ENCODE results near the gene RTN1. TPM values are rescaled to one million over a fixed set of nuclear protein-coding genes. Genes with fewer than 3 reads are reported as not detected.

The RTN1 gene
- total RNA-seq, 1 experiment from 2014 or later, result 1.1 TPM

DNA sequence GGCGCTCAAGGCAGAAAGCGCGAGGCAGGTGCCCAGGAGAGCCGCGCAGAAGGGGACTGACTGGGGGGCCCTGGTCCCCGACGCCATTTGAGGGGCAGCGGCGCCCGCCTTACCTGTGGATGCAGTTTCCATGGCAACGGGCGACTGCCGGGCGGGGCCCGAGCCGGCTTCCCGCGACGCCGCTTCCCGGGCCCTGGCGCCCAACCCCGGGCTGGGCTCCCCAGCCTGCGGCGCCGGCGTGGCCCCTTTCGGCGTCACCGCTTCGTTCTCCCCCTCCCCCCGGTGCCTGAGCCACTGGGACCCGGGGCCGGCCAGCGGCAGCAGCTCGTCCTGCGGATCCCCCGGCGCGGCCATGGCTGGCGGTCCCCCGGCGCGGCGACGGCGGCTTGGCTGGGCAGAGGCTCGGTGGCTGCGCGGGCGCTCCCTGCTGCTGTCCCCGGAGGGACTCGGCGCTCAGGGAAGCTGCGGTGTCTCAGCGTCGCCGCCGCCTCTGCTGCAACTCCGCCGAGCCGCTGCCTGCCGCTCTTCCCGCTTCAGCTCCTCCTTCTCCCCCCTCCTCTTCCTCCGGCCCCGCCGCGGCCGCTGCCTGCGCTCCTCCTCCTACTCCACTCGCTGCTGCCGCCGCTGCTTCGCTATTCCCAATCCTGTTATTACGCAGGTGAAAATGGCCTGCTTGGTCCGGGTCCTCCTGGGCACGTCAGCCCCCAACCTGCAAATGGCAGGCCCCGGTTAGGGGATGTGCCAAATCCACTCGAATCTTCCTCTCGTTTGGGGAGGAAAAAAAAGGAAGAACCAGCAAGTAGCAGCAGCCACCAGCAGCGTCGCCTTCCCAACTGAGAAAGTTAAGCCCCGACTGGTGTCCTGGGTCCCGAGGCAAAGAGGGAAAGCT is at the start of gene RTN1 (continued):
- TF ChIP-seq JAZF1 (CRISPR knock-in tag; IDR thresholded peaks at IDR 0.05), result no peak
- TF ChIP-seq AR (CRISPR knock-in tag; IDR thresholded peaks at IDR 0.05), result no peak
- TF ChIP-seq, protein P1, sequence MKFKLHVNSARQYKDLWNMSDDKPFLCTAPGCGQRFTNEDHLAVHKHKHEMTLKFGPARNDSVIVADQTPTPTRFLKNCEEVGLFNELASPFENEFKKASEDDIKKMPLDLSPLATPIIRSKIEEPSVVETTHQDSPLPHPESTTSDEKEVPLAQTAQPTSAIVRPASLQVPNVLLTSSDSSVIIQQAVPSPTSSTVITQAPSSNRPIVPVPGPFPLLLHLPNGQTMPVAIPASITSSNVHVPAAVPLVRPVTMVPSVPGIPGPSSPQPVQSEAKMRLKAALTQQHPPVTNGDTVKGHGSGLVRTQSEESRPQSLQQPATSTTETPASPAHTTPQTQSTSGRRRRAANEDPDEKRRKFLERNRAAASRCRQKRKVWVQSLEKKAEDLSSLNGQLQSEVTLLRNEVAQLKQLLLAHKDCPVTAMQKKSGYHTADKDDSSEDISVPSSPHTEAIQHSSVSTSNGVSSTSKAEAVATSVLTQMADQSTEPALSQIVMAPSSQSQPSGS (CRISPR knock-in tag; IDR thresholded peaks at IDR 0.05; ENCODE audit: borderline replicate concordance, low read depth), result no peak
- peak; percentile 54; the same call in 1 of the 2 replicates for TF ChIP-seq ZNF423 (CRISPR knock-in tag; IDR thresholded peaks at IDR 0.05)
- TF ChIP-seq NR3C1 (CRISPR knock-in tag; conservative IDR thresholded peaks at IDR 0.05; ENCODE audit: low read depth), result no peak
- TF ChIP-seq, protein P2, sequence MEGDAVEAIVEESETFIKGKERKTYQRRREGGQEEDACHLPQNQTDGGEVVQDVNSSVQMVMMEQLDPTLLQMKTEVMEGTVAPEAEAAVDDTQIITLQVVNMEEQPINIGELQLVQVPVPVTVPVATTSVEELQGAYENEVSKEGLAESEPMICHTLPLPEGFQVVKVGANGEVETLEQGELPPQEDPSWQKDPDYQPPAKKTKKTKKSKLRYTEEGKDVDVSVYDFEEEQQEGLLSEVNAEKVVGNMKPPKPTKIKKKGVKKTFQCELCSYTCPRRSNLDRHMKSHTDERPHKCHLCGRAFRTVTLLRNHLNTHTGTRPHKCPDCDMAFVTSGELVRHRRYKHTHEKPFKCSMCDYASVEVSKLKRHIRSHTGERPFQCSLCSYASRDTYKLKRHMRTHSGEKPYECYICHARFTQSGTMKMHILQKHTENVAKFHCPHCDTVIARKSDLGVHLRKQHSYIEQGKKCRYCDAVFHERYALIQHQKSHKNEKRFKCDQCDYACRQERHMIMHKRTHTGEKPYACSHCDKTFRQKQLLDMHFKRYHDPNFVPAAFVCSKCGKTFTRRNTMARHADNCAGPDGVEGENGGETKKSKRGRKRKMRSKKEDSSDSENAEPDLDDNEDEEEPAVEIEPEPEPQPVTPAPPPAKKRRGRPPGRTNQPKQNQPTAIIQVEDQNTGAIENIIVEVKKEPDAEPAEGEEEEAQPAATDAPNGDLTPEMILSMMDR (IDR thresholded peaks at IDR 0.05), result no peak
- no peak for TF ChIP-seq FOXK1 (CRISPR knock-in tag; IDR thresholded peaks at IDR 0.05)
- no peak for TF ChIP-seq JUN (CRISPR knock-in tag; IDR thresholded peaks at IDR 0.05)
- TF ChIP-seq CBFB (CRISPR knock-in tag; IDR thresholded peaks at IDR 0.05; ENCODE audit: low read depth), result no peak
- TF ChIP-seq ZNF138 (CRISPR knock-in tag; conservative IDR thresholded peaks at IDR 0.05), result peak; percentile 68; the same call in 1 of the 2 replicates
- no peak for TF ChIP-seq NFATC4 (CRISPR knock-in tag; IDR thresholded peaks at IDR 0.05)
- no peak for TF ChIP-seq ZNF121 (CRISPR knock-in tag; IDR thresholded peaks at IDR 0.05)
- no peak for TF ChIP-seq E2F5 (CRISPR knock-in tag; IDR thresholded peaks at IDR 0.05)
- TF ChIP-seq HMGXB4 (CRISPR knock-in tag; IDR thresholded peaks at IDR 0.05), result peak; percentile 67; the same call in 1 of the 2 replicates
- no peak for TF ChIP-seq NR2C2 (CRISPR knock-in tag; IDR thresholded peaks at IDR 0.05)
- TF ChIP-seq E2F1 (CRISPR knock-in tag; IDR thresholded peaks at IDR 0.05), result no peak
- TF ChIP-seq, protein P3, sequence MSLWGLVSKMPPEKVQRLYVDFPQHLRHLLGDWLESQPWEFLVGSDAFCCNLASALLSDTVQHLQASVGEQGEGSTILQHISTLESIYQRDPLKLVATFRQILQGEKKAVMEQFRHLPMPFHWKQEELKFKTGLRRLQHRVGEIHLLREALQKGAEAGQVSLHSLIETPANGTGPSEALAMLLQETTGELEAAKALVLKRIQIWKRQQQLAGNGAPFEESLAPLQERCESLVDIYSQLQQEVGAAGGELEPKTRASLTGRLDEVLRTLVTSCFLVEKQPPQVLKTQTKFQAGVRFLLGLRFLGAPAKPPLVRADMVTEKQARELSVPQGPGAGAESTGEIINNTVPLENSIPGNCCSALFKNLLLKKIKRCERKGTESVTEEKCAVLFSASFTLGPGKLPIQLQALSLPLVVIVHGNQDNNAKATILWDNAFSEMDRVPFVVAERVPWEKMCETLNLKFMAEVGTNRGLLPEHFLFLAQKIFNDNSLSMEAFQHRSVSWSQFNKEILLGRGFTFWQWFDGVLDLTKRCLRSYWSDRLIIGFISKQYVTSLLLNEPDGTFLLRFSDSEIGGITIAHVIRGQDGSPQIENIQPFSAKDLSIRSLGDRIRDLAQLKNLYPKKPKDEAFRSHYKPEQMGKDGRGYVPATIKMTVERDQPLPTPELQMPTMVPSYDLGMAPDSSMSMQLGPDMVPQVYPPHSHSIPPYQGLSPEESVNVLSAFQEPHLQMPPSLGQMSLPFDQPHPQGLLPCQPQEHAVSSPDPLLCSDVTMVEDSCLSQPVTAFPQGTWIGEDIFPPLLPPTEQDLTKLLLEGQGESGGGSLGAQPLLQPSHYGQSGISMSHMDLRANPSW (CRISPR knock-in tag; conservative IDR thresholded peaks at IDR 0.05; ENCODE audit: low read depth), result no peak
- TF ChIP-seq, protein P4, sequence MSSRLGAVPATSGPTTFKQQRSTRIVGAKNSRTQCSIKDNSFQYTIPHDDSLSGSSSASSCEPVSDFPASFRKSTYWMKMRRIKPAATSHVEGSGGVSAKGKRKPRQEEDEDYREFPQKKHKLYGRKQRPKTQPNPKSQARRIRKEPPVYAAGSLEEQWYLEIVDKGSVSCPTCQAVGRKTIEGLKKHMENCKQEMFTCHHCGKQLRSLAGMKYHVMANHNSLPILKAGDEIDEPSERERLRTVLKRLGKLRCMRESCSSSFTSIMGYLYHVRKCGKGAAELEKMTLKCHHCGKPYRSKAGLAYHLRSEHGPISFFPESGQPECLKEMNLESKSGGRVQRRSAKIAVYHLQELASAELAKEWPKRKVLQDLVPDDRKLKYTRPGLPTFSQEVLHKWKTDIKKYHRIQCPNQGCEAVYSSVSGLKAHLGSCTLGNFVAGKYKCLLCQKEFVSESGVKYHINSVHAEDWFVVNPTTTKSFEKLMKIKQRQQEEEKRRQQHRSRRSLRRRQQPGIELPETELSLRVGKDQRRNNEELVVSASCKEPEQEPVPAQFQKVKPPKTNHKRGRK (CRISPR knock-in tag; IDR thresholded peaks at IDR 0.05; ENCODE audit: borderline replicate concordance), result no peak
- TF ChIP-seq, protein P5, sequence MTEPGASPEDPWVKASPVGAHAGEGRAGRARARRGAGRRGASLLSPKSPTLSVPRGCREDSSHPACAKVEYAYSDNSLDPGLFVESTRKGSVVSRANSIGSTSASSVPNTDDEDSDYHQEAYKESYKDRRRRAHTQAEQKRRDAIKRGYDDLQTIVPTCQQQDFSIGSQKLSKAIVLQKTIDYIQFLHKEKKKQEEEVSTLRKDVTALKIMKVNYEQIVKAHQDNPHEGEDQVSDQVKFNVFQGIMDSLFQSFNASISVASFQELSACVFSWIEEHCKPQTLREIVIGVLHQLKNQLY (CRISPR knock-in tag; IDR thresholded peaks at IDR 0.05), result no peak
- no peak for TF ChIP-seq TEAD4 (CRISPR knock-in tag; IDR thresholded peaks at IDR 0.05)

Measured in WTC11 (cell line).